BLaER1 (cell line): ENCODE data around the gene RNPS1.

Experiments used
- H3K27ac ChIP-seq: shearing (Covaris generic); formaldehyde crosslinking; 2 replicates; pipeline ENCODE4 v1.8.1; 2022
- H3K27me3 ChIP-seq: shearing (Covaris generic); formaldehyde crosslinking; 2 replicates; pipeline ENCODE4 v1.8.1; 2022
- H3K36me3 ChIP-seq: shearing (Covaris generic); formaldehyde crosslinking; 2 replicates; pipeline ENCODE4 v1.8.1; 2022
- H3K4me1 ChIP-seq: shearing (Covaris generic); formaldehyde crosslinking; 2 replicates; pipeline ENCODE4 v1.8.1; 2022
- H3K4me2 ChIP-seq: shearing (Covaris generic); formaldehyde crosslinking; 2 replicates; pipeline ENCODE4 v1.8.1; 2022
- H3K4me3 ChIP-seq: shearing (Covaris generic); formaldehyde crosslinking; 2 replicates; pipeline ENCODE4 v1.8.1; 2022
- H3K9ac ChIP-seq: shearing (Covaris generic); formaldehyde crosslinking; 2 replicates; pipeline ENCODE4 v1.8.1; 2022
- H3K9me3 ChIP-seq: shearing (Covaris generic); formaldehyde crosslinking; 2 replicates; pipeline ENCODE4 v1.8.1; 2022
- H4K20me1 ChIP-seq: shearing (Covaris generic); formaldehyde crosslinking; 2 replicates; pipeline ENCODE4 v1.8.1; 2022
- Cebpa-rat ChIP-seq: shearing (Covaris generic); IDR thresholded peaks from 2 replicates; pipeline ENCODE4 v1.8.1; 2022

The RNPS1 gene

DNA sequence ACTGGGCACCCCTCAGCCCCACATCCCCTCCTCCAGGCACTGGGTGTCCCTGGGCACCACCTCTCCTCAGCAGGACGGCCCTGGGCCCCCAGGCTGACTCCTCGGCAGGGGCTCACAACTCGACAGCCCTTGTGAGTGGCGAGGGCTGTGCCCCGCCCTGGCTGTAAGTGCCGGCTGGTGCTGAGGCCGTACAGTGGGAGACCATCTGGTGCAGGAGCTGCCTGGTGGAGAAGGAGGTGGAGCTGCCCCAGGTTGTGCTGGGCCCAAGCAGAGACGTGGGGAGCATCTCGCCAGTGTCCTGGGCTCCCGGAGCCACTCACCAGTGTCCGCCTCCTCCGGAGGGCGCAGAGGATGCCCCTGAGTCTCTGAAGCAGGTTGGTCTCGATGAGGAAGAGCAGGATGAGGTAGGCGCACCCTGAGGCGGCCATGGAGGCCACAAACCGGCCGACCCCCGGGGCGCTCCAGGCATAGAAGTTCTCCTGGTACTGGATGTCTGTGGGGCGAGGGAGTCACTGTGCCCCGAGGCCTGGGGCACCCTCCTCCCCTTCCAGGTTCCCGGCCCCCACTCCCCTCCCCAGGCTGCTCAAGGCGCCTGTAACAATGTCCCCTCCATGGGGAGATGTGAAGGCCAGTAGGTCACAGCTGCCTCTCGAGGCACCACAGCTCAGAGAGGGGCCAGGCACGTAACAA lies 15.1 kb upstream of the RNPS1 start:
- H3K27ac ChIP-seq: no peak overlapping the region
- peaks cover 27% of the 10 kb centered on the region; the same call in 1 of the 2 replicates for H3K36me3 ChIP-seq
- no peak for TF ChIP-seq Cebpa-rat

DNA sequence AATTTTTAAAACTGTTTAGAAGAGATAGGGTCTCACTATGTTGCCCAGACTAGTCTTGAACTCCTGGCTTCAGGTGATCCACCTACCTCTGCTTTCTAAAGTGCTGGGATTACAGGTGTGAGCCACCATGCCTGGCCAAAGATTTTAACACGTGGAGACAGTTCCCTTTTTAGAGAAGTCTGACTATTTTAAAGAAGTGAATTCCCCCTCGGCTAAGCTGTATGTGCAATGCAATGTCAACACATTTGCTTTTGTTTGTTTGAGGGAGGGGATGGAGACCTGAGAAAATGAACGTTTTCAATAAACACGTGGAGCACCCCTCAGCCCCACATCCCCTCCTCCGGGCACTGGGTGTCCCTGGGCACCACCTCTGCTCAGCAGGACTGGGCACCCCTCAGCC lies 14.3 kb upstream of the RNPS1 start:
- H3K4me1 ChIP-seq: no peaks in the 10 kb centered on the region
- no peak for TF ChIP-seq Cebpa-rat
- no peaks in the 10 kb centered on the region for H3K27me3 ChIP-seq

More for the DNA sequence above, 15.1 kb upstream of the RNPS1 start:
- Histone ChIP-seq H3K9me3 (no peaks in the 10 kb centered on the region), H3K9ac (no peak overlapping the region), H4K20me1 (no peaks in the 10 kb centered on the region), H3K4me3 (no peak overlapping the region), H3K4me1 (peaks cover under 1% of the 10 kb centered on the region), H3K4me2 (no peak overlapping the region), H3K27me3 (no peaks in the 10 kb centered on the region)

DNA sequence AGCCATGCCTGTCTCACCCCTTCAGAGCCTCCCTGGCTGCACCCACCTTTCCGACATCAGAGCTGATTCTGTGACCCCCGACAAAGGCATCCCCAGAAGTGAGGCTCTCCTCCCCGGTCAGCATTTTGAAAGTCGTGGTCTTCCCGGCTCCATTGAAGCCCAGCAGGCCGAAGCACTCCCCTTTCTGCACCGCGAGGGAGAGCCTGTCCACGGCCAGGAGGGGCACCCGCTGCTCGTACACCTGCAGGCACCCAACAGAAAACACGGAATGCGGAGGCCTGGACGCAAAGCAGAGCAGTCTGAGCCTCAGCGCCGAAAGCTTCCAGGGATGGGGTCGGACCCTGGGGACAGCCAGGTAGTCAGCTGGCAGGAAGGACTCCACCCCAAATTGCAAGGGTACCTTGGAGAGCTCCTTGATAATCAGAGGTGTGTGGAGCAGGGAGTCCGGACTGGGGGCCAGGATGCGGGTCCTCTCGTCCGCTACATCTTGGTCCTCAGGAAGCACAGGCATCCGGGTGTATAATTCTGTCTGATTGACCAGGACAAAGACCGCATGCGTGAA lies 13.1 kb upstream of the RNPS1 start:
- Histone ChIP-seq H3K4me1 (peaks cover 4% of the 10 kb centered on the region), H3K9me3 (no peaks in the 10 kb centered on the region), H4K20me1 (no peaks in the 10 kb centered on the region), H3K27me3 (no peaks in the 10 kb centered on the region), H3K9ac (no peak overlapping the region), H3K4me2 (no peak overlapping the region), H3K4me3 (no peak overlapping the region), H3K36me3 (peaks cover 38% of the 10 kb centered on the region; the same call in 1 of the 2 replicates), H3K27ac (no peak overlapping the region)
- TF ChIP-seq Cebpa-rat: no peak

More for the DNA sequence above, 14.3 kb upstream of the RNPS1 start:
- H3K36me3 ChIP-seq: peaks cover 34% of the 10 kb centered on the region; the same call in 1 of the 2 replicates
- H3K4me2 ChIP-seq: no peak overlapping the region
- no peak overlapping the region for H3K4me3 ChIP-seq
- no peaks in the 10 kb centered on the region for H3K9me3 ChIP-seq
- H3K9ac ChIP-seq: no peak overlapping the region
- no peaks in the 10 kb centered on the region for H4K20me1 ChIP-seq
- H3K27ac ChIP-seq: no peak overlapping the region

DNA sequence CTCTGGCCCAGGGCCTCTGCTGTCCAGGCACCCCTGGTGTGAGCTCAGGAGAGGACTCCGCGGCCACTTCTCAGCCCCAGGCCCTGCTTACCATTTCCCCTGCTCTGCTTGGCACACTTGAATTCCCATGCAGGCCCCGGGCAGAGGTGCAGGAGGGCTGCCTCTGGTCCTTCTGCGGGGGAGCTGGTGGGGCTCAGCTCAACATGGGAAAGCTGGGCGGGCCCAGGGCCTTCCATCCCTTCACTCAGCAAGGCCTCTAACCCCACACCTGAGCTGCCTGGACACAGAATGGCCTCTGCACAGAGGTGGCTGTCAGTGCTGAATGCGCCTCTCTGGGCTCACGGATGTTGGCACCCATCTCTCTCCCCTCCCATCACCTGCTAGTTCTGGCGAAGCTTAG lies 12.5 kb upstream of the RNPS1 start:
- H3K27ac ChIP-seq: no peak overlapping the region
- H3K27me3 ChIP-seq: no peaks in the 10 kb centered on the region
- no peaks in the 10 kb centered on the region for H3K9me3 ChIP-seq
- no peak overlapping the region for H3K4me2 ChIP-seq
- peaks cover 8% of the 10 kb centered on the region for H3K4me1 ChIP-seq
- TF ChIP-seq Cebpa-rat: no peak
- H3K4me3 ChIP-seq: no peak overlapping the region
- peaks cover 41% of the 10 kb centered on the region; the same call in 1 of the 2 replicates for H3K36me3 ChIP-seq
- no peaks in the 10 kb centered on the region for H4K20me1 ChIP-seq
- H3K9ac ChIP-seq: no peak overlapping the region

DNA sequence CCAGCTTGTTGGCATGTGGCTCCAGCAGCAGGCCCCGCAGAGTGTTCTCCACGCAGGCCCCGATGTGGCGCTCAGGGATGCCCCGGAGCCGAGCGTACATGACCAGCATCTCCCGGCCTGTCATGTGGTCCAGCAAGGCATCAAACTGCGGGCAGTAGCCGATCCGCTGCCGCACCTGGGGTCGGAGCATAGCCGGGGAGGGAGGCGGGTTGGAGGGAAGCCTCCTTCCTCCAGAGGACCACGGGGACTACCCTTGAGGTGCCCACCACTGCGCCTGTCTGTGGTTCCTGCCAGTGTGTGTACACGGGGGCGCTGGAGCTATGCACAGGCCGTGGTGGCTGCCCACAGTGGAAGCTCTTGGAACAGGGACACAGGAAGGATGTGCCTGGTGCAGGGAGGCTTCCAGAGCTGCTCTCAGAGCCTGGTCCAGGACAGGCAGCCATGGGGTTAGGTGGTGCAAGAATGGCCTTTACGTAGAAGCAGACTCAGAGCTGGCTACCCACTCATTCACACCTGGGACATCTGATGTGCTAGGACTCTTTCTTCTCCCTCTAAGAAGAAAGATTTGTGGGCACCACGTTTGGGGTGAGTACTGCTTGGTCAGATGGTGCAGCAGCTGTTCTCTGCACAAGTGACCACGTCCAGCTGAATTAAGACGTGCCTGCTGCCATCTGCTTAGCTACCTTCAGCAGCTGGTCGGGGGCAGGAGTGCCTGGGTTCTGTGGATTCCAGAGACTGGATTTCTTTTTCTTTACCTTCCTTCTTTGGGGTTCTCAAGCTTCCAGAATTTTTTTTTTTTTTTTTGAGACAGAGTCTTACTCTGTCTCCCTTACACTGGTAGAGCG lies 11.3 kb upstream of the RNPS1 start:
- H3K27me3 ChIP-seq: no peaks in the 10 kb centered on the region
- H3K27ac ChIP-seq: no peak overlapping the region
- no peak for TF ChIP-seq Cebpa-rat
- peaks cover 28% of the 10 kb centered on the region; the same call in 1 of the 2 replicates for H3K36me3 ChIP-seq
- H3K4me1 ChIP-seq: peaks cover 8% of the 10 kb centered on the region
- no peak overlapping the region for H3K9ac ChIP-seq
- no peaks in the 10 kb centered on the region for H3K9me3 ChIP-seq
- no peak overlapping the region for H3K4me2 ChIP-seq
- no peak overlapping the region for H3K4me3 ChIP-seq
- H4K20me1 ChIP-seq: no peaks in the 10 kb centered on the region

DNA sequence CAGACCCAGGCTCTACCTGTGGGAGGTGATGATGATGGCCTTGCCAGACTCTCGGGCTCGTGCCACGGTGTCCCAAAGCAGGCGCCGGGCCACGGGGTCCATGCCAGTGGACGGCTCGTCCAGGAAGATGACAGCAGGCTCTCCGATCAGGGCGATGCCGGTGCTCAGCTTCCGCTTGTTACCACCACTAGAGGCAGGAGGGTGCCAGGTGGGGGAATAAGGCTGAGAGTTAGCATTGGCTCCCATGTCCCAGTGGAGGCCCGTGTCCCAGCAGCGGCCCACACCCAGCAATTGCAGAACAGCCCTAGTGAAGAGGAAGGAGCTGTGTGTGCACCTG lies 10.3 kb upstream of the RNPS1 start:
- Histone ChIP-seq H3K36me3 (peaks cover 26% of the 10 kb centered on the region; the same call in 1 of the 2 replicates), H4K20me1 (no peaks in the 10 kb centered on the region), H3K9ac (no peak overlapping the region), H3K4me2 (no peak overlapping the region), H3K9me3 (no peaks in the 10 kb centered on the region), H3K4me3 (no peak overlapping the region), H3K4me1 (peaks cover 8% of the 10 kb centered on the region), H3K27me3 (no peaks in the 10 kb centered on the region), H3K27ac (no peak overlapping the region)
- TF ChIP-seq Cebpa-rat: no peak

DNA sequence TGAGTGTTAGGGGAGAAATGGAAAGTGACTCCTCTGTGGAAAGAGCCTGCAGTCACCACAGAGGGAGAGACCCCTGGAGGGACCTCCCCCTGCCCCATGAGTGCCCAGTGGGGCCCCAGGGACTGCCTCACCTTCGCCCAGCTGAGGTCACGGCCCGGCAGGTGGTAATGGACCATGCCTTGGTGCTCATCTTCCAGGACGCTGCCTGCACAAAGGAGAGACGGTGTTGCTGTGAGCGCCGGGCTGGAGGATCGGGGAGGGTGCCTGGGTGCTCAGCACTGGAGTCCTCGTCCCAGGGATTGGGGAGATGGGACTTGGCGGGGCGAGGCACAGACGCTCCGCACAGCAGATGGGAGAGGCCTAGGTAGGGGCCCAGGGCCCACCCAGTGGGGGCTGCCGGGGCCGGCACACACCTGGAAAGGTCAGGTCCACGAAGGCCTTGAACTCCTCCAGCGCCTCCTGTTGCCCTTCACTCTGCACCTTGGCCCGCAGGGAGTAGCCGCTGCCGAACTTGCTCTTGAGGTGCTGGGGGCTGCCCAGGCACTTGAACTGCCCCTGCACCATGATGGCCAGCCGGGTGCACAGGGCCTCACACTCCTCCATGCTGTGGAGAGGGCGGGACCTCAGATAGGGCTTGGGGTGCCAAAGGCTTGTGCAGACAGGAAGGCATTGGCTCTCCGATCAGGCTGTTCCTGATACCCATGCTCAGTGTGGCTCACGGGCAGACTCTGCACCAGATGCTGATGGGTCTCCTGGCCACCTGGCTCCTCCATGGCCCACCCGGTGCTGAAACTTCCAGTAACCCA lies 9.7 kb upstream of the RNPS1 start:
- H3K27me3 ChIP-seq: no peaks in the 10 kb centered on the region
- no peaks in the 10 kb centered on the region for H3K9me3 ChIP-seq
- peaks cover 24% of the 10 kb centered on the region; the same call in 1 of the 2 replicates for H3K36me3 ChIP-seq
- no peak overlapping the region for H3K27ac ChIP-seq
- H4K20me1 ChIP-seq: no peaks in the 10 kb centered on the region
- H3K4me2 ChIP-seq: no peak overlapping the region
- H3K9ac ChIP-seq: no peak overlapping the region
- H3K4me1 ChIP-seq: peaks cover 8% of the 10 kb centered on the region
- no peak for TF ChIP-seq Cebpa-rat
- no peak overlapping the region for H3K4me3 ChIP-seq

DNA sequence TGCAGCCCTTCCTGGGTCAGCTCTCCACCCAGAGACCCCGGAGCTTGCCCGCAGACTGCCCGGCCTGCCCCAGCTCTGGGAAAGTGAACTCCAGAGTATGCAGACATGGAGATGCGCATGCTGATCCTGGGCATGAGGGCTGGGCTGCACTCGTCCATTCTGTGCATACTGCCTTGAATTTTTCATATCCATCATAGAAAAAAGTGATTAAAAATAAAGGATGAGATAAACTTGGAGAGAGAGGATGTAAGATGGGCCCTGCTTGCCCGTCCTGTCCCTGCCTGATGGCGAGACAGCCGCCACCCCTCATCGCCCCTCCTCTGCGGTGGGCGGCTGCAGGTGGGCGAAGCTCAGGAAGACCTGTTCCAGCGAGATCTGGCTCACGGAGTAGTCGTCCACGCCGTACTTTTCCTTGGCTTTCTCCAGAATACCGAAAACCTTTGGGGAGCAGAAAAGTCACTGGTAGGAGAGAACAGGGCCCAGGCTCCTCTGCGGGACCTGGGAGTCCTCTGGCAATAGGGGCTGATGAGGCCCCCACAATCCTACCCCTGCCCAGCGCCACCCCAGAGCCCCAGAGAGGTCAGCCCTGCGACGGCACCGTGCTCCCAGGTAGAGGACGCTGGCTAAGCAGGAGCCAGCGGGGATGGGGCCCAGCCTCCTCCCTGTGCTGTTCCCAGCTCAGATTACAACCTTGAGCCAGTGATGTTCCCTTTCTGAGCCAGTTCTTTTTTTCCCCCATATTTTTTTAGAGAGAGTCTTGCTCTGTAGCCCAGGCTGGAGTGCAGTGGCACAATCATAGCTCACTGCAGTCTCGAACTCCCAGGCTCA lies 8.7 kb upstream of the RNPS1 start:
- no peaks in the 10 kb centered on the region for H3K27me3 ChIP-seq

More for the DNA sequence above, 8.7 kb upstream of the RNPS1 start:
- Histone ChIP-seq H3K36me3 (peaks cover 24% of the 10 kb centered on the region; the same call in 1 of the 2 replicates), H3K4me1 (peaks cover 8% of the 10 kb centered on the region), H4K20me1 (no peaks in the 10 kb centered on the region), H3K9me3 (no peaks in the 10 kb centered on the region), H3K9ac (peak overlapping the region; percentile 48; the same call in 1 of the 2 replicates), H3K4me3 (no peak overlapping the region), H3K4me2 (peak overlapping the region; percentile 32), H3K27ac (0 out of 2 replicates have a peak overlapping the region, but pooled peaks have one; percentile 38)
- no peak for TF ChIP-seq Cebpa-rat
